Muscle of leg (tissue), 11 donors: Measurements from ENCODE around the gene TRIM28. TPM values are rescaled to one million over a fixed set of nuclear protein-coding genes. Genes with fewer than 3 reads are reported as not detected.
A peak's percentile ranks its signal among the peaks of the same experiment; 100 is the strongest.

Experiments
- DNase-seq: peaks from one replicate; pipeline ENCODE4 v3.0.0; 2013
- H3K27ac ChIP-seq: one replicate; pipeline ENCODE4 v1.5.1; 2013; ENCODE audit warnings: mild to moderate bottlenecking, low read length, control low read depth
- H3K27me3 ChIP-seq: one replicate; pipeline ENCODE4 v1.6.1; 2013; ENCODE audit warnings: low read length; ENCODE audit not compliant: control insufficient read depth, insufficient read depth
- H3K36me3 ChIP-seq: one replicate; pipeline ENCODE4 v1.6.1; 2013; ENCODE audit warnings: low read length; ENCODE audit not compliant: control insufficient read depth, insufficient read depth
- H3K4me1 ChIP-seq: one replicate; pipeline ENCODE4 v1.6.1; 2013; ENCODE audit warnings: low read length; ENCODE audit not compliant: control insufficient read depth, insufficient read depth
- H3K4me3 ChIP-seq: one replicate; pipeline ENCODE4 v1.5.1; 2013; ENCODE audit warnings: low read length, control low read depth
- H3K9me3 ChIP-seq: replicated peaks from 2 replicates; pipeline ENCODE4 v1.6.1; 2013; ENCODE audit warnings: low read depth, low read length; ENCODE audit not compliant: control insufficient read depth
- WGBS: methylation state at CpG from one replicate; pipeline ENCODE4 v1.1.5; 2013; ENCODE audit warnings: missing lambda C conversion rate; ENCODE audit not compliant: insufficient coverage; 5-methylcytosine and 5-hydroxymethylcytosine counted together
- polyA plus RNA-seq, 8 donors: library from polyadenylated mRNA; unstranded; fragments of 120-200 nt; gene quantifications; one replicate each; pipeline versions ENCODE4 v1.2.1 to v1.2.3, GENCODE V29; 2013; ENCODE audit warnings: inconsistent platforms in 1 of 8, low replicate concordance in 1 of 8; ENCODE audit not compliant: insufficient read length in 8 of 8, insufficient read depth in 1 of 8
- total RNA-seq: library from RNA; stranded (reverse); fragments of 120-200 nt; gene quantifications from one replicate; pipeline ENCODE4 v1.2.4, GENCODE V29; 2013

Gene TRIM28
- total and polyA plus RNA-seq, 9 donors, result 213 to 466 (median 385) TPM

- peak overlapping the region; percentile 99 for H3K27ac ChIP-seq
- 17% methylated on average over 2 of the region's 4 CpGs for WGBS
- peak overlapping the region; percentile 75 for H3K4me3 ChIP-seq
- no peak for DNase-seq
- H3K27me3 ChIP-seq, result no peaks in the 10 kb centered on the region
- no peaks in the 10 kb centered on the region for H3K9me3 ChIP-seq
- H3K4me1 ChIP-seq, result peaks cover 47% of the 10 kb centered on the region
- H3K36me3 ChIP-seq, result peaks cover 45% of the 10 kb centered on the region
These were observed 11.6 kb downstream of the TRIM28 start for GRCh38 chr19:58555369-58555885.

GRCh38 chr19:58555920-58556621 is 12.2 kb downstream of the TRIM28 start:
- H3K4me1 ChIP-seq, result peaks cover 47% of the 10 kb centered on the region
- peaks cover 1% of the 10 kb centered on the region for H3K27me3 ChIP-seq
- H3K36me3 ChIP-seq, result peaks cover 39% of the 10 kb centered on the region
- no peak overlapping the region for H3K4me3 ChIP-seq
- H3K9me3 ChIP-seq, result no peaks in the 10 kb centered on the region
- 87% methylated on average over 7 of the region's 16 CpGs for WGBS
- DNase-seq, result no peak
- H3K27ac ChIP-seq, result peak overlapping the region; percentile 6

- 48% methylated on average over 4 of the region's 10 CpGs for WGBS
- no peaks in the 10 kb centered on the region for H3K9me3 ChIP-seq
- peaks cover 50% of the 10 kb centered on the region for H3K4me1 ChIP-seq
These were observed 12.9 kb downstream of the TRIM28 start for GRCh38 chr19:58556622-58557220.

GRCh38 chr19:58557221-58558065 is 13.6 kb downstream of the TRIM28 start:
- H3K4me3 ChIP-seq, result peak overlapping the region; percentile 95
- peaks cover 14% of the 10 kb centered on the region for H3K27me3 ChIP-seq
- no peak for DNase-seq
- peaks cover 25% of the 10 kb centered on the region for H3K36me3 ChIP-seq
- peak overlapping the region; percentile 97 for H3K27ac ChIP-seq
- H3K4me1 ChIP-seq, result peaks cover 57% of the 10 kb centered on the region
- H3K9me3 ChIP-seq, result no peaks in the 10 kb centered on the region
- 36% methylated on average over 11 of the region's 12 CpGs for WGBS

More at GRCh38 chr19:58556622-58557220, 12.9 kb downstream of the TRIM28 start:
- no peak for DNase-seq
- H3K27me3 ChIP-seq, result peaks cover 8% of the 10 kb centered on the region
- peaks cover 32% of the 10 kb centered on the region for H3K36me3 ChIP-seq
- H3K27ac ChIP-seq, result peak overlapping the region; percentile 97
- no peak overlapping the region for H3K4me3 ChIP-seq

GRCh38 chr19:58558066-58558622 is 14.3 kb downstream of the TRIM28 start, which contains the start of gene UBE2M:
Gene UBE2M, minus strand, starts transcription at chr19:58558611. Its CDS starts 230 bp downstream, at chr19:58558381.
- Histone ChIP-seq H3K4me1 (peaks cover 63% of the 10 kb centered on the region), H3K9me3 (no peaks in the 10 kb centered on the region), H3K27ac (peak within 1 kb of the TSS; percentile 100), H3K4me3 (peak within 1 kb of the TSS; percentile 95), H3K36me3 (peaks cover 24% of the 10 kb centered on the region), H3K27me3 (peaks cover 20% of the 10 kb centered on the region)
- under 1% methylated on average over 62 of the region's 62 CpGs for WGBS
- DNase-seq, result peak; percentile 67

- DNase-seq, result peak; percentile 99
- Histone ChIP-seq H3K4me1 (peaks cover 64% of the 10 kb centered on the region), H3K36me3 (peaks cover 21% of the 10 kb centered on the region), H3K27me3 (peaks cover 26% of the 10 kb centered on the region), H3K27ac (peak overlapping the region; percentile 100), H3K9me3 (no peaks in the 10 kb centered on the region), H3K4me3 (peak overlapping the region; percentile 84)
- under 1% methylated on average over 76 of the region's 76 CpGs for WGBS
These were observed 14.9 kb downstream of the TRIM28 start for GRCh38 chr19:58558623-58559274.

- H3K4me3 ChIP-seq, result peak overlapping the region; percentile 84
- H3K27ac ChIP-seq, result peak overlapping the region; percentile 100
These were observed 15.6 kb downstream of the TRIM28 start for GRCh38 chr19:58559275-58560006.

GRCh38 chr19:58560007-58560887 is 16.4 kb downstream of the TRIM28 start:
- peak; percentile 47 for DNase-seq
- H3K9me3 ChIP-seq, result no peaks in the 10 kb centered on the region
- 79% methylated on average over 5 of the region's 8 CpGs for WGBS
- peaks cover 20% of the 10 kb centered on the region for H3K36me3 ChIP-seq
- H3K27me3 ChIP-seq, result peaks cover 29% of the 10 kb centered on the region
- peak overlapping the region; percentile 84 for H3K4me3 ChIP-seq
- H3K27ac ChIP-seq, result peak overlapping the region; percentile 100
- peaks cover 54% of the 10 kb centered on the region for H3K4me1 ChIP-seq

More at GRCh38 chr19:58559275-58560006, 15.6 kb downstream of the TRIM28 start:
- no peaks in the 10 kb centered on the region for H3K9me3 ChIP-seq
- H3K27me3 ChIP-seq, result peaks cover 29% of the 10 kb centered on the region
- DNase-seq, result peak; percentile 98
- peaks cover 58% of the 10 kb centered on the region for H3K4me1 ChIP-seq
- under 1% methylated on average over 27 of the region's 33 CpGs for WGBS
- H3K36me3 ChIP-seq, result peaks cover 20% of the 10 kb centered on the region
